Bronchial epithelial cell (primary cell): ENCODE measurements around the gene AGTRAP. TPM values are rescaled to one million over a fixed set of nuclear protein-coding genes. Genes with fewer than 3 reads are reported as not detected.

Source experiments
- DNase-seq: peaks from one replicate; pipeline ENCODE4 v3.0.0-alpha.2; 2010; ENCODE audit warnings: low read depth
- FAIRE-seq: peaks from 2 replicates; lab custom pipeline; 2011; peaks lifted over from hg19 to GRCh38; lab: Jason Lieb, UNC
- H3K27me3 ChIP-seq: 2 replicates; pipeline ENCODE4 v1.5.1; 2011; ENCODE audit warnings: low read length; ENCODE audit not compliant: control insufficient read depth, insufficient read depth
- H3K36me3 ChIP-seq: 2 replicates; pipeline ENCODE4 v1.5.1; 2011; ENCODE audit warnings: low read length; ENCODE audit not compliant: control insufficient read depth, insufficient read depth
- H3K4me3 ChIP-seq: 2 replicates; pipeline ENCODE4 v1.5.1; 2011; ENCODE audit warnings: mild to moderate bottlenecking, low read depth, low read length, control low read depth
- CTCF ChIP-seq: IDR thresholded peaks from 2 replicates; pipeline ENCODE4 v1.5.1; 2011; ENCODE audit warnings: mild to moderate bottlenecking, moderate library complexity, low read length, control low read depth, inconsistent platforms; ENCODE audit not compliant: insufficient read depth, severe bottlenecking
- total RNA-seq: library from RNA; depleted of rRNA; stranded (reverse); fragments of >200 nt; gene quantifications from 2 replicates; pipeline ENCODE4 v1.2.1, GENCODE V29; 2014

AGTRAP gene
- total RNA-seq, 1 donor from 2014 or later = 55.3 TPM

- Histone ChIP-seq H3K36me3 (peaks cover 4% of the 10 kb centered on the region), H3K27me3 (no peaks in the 10 kb centered on the region), H3K4me3 (no peak overlapping the region)
- TF ChIP-seq CTCF = no peak
- FAIRE-seq = no peak
- DNase-seq = no peak
Measured at GRCh38 chr1:11741482-11741881, 5.5 kb downstream of the AGTRAP start.

DNA sequence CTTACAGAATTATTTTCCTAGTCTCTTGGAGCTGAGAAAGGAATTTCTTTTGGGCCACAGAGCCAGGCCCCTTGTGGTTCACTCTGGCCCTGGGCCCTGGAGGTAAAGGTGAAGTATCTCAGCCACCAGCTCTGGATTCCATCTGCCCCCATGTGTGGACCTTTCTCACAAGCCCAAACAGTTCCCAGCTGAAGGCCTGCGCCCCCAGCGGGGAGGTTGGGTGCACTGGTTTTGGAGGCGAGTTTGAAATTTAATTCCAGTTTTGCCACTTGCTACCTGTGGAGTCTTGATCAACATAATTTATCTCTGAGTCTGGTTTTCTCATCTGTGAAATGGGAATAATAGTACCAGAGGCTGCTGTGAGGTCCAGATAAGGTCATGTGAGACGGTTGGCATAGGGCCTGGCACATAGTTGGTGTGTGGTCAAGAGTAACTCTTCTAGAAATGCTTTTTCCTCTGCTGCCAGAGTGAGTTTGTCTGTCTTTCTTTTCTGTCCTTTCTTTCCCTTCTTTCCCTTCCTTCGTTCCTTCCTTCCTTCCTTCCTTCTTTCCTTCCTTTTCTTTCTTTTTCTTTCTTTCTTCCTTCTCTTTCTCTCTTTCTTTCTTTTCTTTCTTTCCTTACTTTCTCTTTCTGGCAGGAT is 6.1 kb downstream of the AGTRAP start:
- no peak for TF ChIP-seq CTCF
- no peak overlapping the region for H3K4me3 ChIP-seq
- no peak for DNase-seq
- H3K36me3 ChIP-seq = peaks cover 7% of the 10 kb centered on the region
- no peak for FAIRE-seq
- H3K27me3 ChIP-seq = no peaks in the 10 kb centered on the region

DNA sequence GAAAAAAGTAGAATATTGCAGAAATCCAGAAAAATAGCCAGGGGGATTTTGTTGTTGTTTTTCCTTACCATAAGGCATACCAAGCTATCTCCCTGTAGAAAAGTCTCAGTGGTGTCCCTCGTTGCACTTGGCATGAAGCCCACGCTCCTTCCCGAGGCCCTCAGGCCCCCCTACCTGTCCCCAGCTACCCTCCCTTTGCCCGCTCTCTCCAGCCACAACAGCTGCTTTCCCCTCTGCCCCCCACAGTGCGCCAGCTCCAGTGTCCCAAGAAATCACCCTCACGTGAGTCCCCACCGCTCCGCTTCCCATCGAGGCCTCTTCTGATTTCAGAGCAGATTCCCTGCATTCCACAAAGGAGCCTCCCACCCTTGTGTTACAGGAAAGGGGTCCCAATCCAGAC is 8.4 kb downstream of the AGTRAP start:
- Histone ChIP-seq H3K36me3 (peaks cover 22% of the 10 kb centered on the region), H3K4me3 (no peak overlapping the region), H3K27me3 (no peaks in the 10 kb centered on the region)
- no peak for TF ChIP-seq CTCF
- FAIRE-seq = no peak
- DNase-seq = no peak

- DNase-seq (peak; percentile 67), FAIRE-seq (no peak)
- no peak for TF ChIP-seq CTCF
- no peak overlapping the region for H3K4me3 ChIP-seq
- H3K27me3 ChIP-seq = no peaks in the 10 kb centered on the region
- H3K36me3 ChIP-seq = peaks cover 27% of the 10 kb centered on the region
Measured at GRCh38 chr1:11746092-11746491, 10.2 kb downstream of the AGTRAP start.

DNA sequence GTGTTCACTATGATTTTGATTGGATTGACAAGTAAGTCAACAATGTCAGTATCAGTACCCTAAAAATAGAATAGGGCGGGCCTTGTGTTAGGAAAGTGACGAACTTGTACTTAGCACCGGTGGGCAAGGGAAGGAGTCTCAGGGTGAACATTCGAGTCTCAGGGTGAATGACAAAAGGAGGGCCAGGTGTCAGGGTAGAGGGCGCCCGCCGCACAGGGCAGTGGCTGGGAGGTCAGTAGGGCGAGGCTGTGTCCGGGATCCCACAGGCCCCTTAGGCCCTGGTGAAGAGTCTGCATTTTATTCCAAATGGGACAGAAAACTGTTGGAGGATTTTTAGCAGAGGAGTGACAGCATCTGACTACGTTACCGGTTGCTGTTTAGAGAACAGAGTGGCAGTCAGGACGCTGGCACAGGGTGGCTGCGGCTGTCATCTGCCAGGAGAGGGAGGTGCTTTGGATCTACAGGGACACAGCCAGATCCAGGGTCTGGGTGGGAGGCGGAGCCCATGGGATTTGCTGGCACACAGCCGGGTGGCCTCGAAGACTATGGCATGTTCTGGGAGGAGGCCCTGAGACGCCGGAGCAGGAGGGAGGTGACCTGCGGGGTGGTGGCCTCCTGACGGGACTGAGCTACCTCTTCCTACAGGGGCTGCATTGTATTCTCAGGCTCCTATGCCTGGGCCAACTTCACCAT is 11.0 kb downstream of the AGTRAP start:
- FAIRE-seq = no peak
- Histone ChIP-seq H3K36me3 (peaks cover 27% of the 10 kb centered on the region), H3K4me3 (no peak overlapping the region)

More for the DNA sequence above, 11.0 kb downstream of the AGTRAP start:
- no peak for DNase-seq
- H3K27me3 ChIP-seq = no peaks in the 10 kb centered on the region
- TF ChIP-seq CTCF = no peak
